GM12892 (cell line): ENCODE measurements around the gene GPR171. TPM values are rescaled to one million over a fixed set of nuclear protein-coding genes. Genes with fewer than 3 reads are reported as not detected.
"Not testable (repeated sequence)": the region's sequence is repeated elsewhere in the genome, so short reads cannot be mapped to it uniquely, and the experiment has no call there.

ENCODE experiments used
- DNase-seq: peaks from one replicate; pipeline ENCODE4 v3.0.0; 2011; ENCODE audit not compliant: insufficient read length
- FAIRE-seq: peaks from 2 replicates; lab custom pipeline; 2011; peaks lifted over from hg19 to GRCh38; lab: Jason Lieb, UNC
- POLR2A ChIP-seq: IDR thresholded peaks from 2 replicates; pipeline ENCODE4 v1.6.1; 2011; ENCODE audit warnings: low read depth, low read length, control low read depth
- POLR2AphosphoS5 ChIP-seq: IDR thresholded peaks from 2 replicates; pipeline ENCODE4 v1.6.1; 2011; ENCODE audit warnings: low read depth, low read length, control low read depth
- TAF1 ChIP-seq: IDR thresholded peaks from 2 replicates; pipeline ENCODE4 v1.6.1; 2011; ENCODE audit warnings: low read depth, mild to moderate bottlenecking, control low read depth, low read length, borderline replicate concordance
- polyA plus RNA-seq: library from polyadenylated mRNA; unstranded; fragments of >200 nt; gene quantifications from one replicate; pipeline ENCODE4 v1.2.1, GENCODE V29; 2012; ENCODE audit warnings: missing spikeins, inconsistent platforms; ENCODE audit not compliant: missing spikeins

The GPR171 gene
- polyA plus RNA-seq = not detected

- TF ChIP-seq POLR2A (no peak), TAF1 (no peak), POLR2AphosphoS5 (no peak)
- DNase-seq = no peak
- no peak for FAIRE-seq
Measured at GRCh38 chr3:151203051-151203420, at the start of gene GPR171. GPR171 (minus strand) TSS chr3:151203216; CDS start chr3:151199386, 3,830 bp downstream.

GRCh38 chr3:151248772-151249337 lies 45.8 kb upstream of the GPR171 start:
- DNase-seq (no peak), FAIRE-seq (no peak)
- TF ChIP-seq POLR2AphosphoS5 (no peak), POLR2A (no peak), TAF1 (no peak)

- not testable (repeated sequence) for FAIRE-seq, DNase-seq
Measured at GRCh38 chr3:151242006-151242405, 39.0 kb upstream of the GPR171 start.

GRCh38 chr3:151236736-151237135 lies 33.7 kb upstream of the GPR171 start:
- DNase-seq (no peak), FAIRE-seq (no peak)
- TF ChIP-seq POLR2AphosphoS5 = no peak
- no peak for TF ChIP-seq POLR2A
- no peak for TF ChIP-seq TAF1

- FAIRE-seq (no peak), DNase-seq (no peak)
- TF ChIP-seq POLR2AphosphoS5 (no peak), TAF1 (no peak), POLR2A (no peak)
Measured at GRCh38 chr3:151236316-151236715, 33.3 kb upstream of the GPR171 start.

GRCh38 chr3:151234825-151235224 lies 31.8 kb upstream of the GPR171 start:
- FAIRE-seq = no peak
- DNase-seq = no peak
- TF ChIP-seq POLR2AphosphoS5 = no peak
- TF ChIP-seq POLR2A = no peak
- no peak for TF ChIP-seq TAF1

GRCh38 chr3:151232991-151233390 lies 30.0 kb upstream of the GPR171 start:
- no peak for FAIRE-seq
- DNase-seq = no peak
- no peak for TF ChIP-seq POLR2AphosphoS5

GRCh38 chr3:151232403-151232802 lies 29.4 kb upstream of the GPR171 start:
- not testable (repeated sequence) for FAIRE-seq, DNase-seq

GRCh38 chr3:151230646-151231045 lies 27.6 kb upstream of the GPR171 start:
- no peak for DNase-seq
- peak; percentile 27 for FAIRE-seq
- no peak for TF ChIP-seq POLR2A
- TF ChIP-seq POLR2AphosphoS5 = no peak
- TF ChIP-seq TAF1 = no peak

- FAIRE-seq (no peak), DNase-seq (no peak)
- no peak for TF ChIP-seq TAF1
- no peak for TF ChIP-seq POLR2A
Measured at GRCh38 chr3:151228666-151229040, 25.6 kb upstream of the GPR171 start.

GRCh38 chr3:151227807-151228665 lies 25.0 kb upstream of the GPR171 start:
- peak; percentile 92 for FAIRE-seq
- peak; percentile 27 for DNase-seq
- no peak for TF ChIP-seq TAF1
- no peak for TF ChIP-seq POLR2A
- TF ChIP-seq POLR2AphosphoS5 = no peak

- TF ChIP-seq POLR2AphosphoS5 = no peak
- no peak for TF ChIP-seq TAF1
- no peak for TF ChIP-seq POLR2A
- FAIRE-seq (peak; percentile 9), DNase-seq (no peak)
Measured at GRCh38 chr3:151227266-151227806, 24.3 kb upstream of the GPR171 start.

GRCh38 chr3:151226825-151227224 lies 23.8 kb upstream of the GPR171 start:
- no peak for DNase-seq
- TF ChIP-seq POLR2A (no peak), TAF1 (no peak), POLR2AphosphoS5 (no peak)
- no peak for FAIRE-seq
